K562 (cell line): ENCODE measurements around the gene CDK1. TPM values are rescaled to one million over a fixed set of nuclear protein-coding genes. Genes with fewer than 3 reads are reported as not detected.

Experiments
- BRD4 ChIP-seq: fragments of 200-600 bp; sonication (generic); IDR thresholded peaks from 2 replicates; pipeline ENCODE4 v1.6.1; 2017; ENCODE audit warnings: inconsistent platforms
- BRF1 ChIP-seq: IDR thresholded peaks from 3 replicates; pipeline ENCODE4 v1.6.1; 2011; ENCODE audit warnings: borderline replicate concordance, mild to moderate bottlenecking; ENCODE audit not compliant: insufficient read length; ENCODE audit errors: extremely low read depth
- E2F5 ChIP-seq: sonication (generic); formaldehyde crosslinking; IDR thresholded peaks from 2 replicates; pipeline ENCODE4 v1.8.0; 2022; ENCODE audit warnings: mild to moderate bottlenecking, missing genetic modification reagents
- FOXK2 ChIP-seq, 2 experiments: fragments of 450-650 bp; IDR thresholded peaks in 1 of 2; conservative IDR thresholded peaks in 1 of 2; 2 replicates each; pipeline ENCODE4 v1.6.1; 2016; ENCODE audit warnings: low read depth in 2 of 2, mild to moderate bottlenecking in 1 of 2
- HNRNPLL ChIP-seq: fragments of 200-400 bp; formaldehyde crosslinking; IDR thresholded peaks from 2 replicates; pipeline ENCODE4 v1.6.1; 2017; ENCODE audit warnings: low read length, low read depth, mild to moderate bottlenecking; ENCODE audit not compliant: poor library complexity, severe bottlenecking
- MLLT1 ChIP-seq, 2 experiments: fragments of 450-650 bp; IDR thresholded peaks; 2 replicates each; pipeline ENCODE4 v1.6.1; 2016
- ZBTB40 ChIP-seq, 2 experiments: fragments of 450-650 bp in 1 of 2; sonication (generic) in 1 of 2; formaldehyde crosslinking in 1 of 2; IDR thresholded peaks; 2 replicates each; pipeline versions ENCODE4 v1.7.1 to v1.9.0; 2016 to 2022; ENCODE audit warnings: inconsistent platforms in 1 of 2, mild to moderate bottlenecking in 1 of 2, missing genetic modification reagents in 1 of 2
- ZBTB9 ChIP-seq: fragments of 450-650 bp; formaldehyde crosslinking; IDR thresholded peaks from 2 replicates; pipeline ENCODE4 v1.4.0; 2020; ENCODE audit warnings: mild to moderate bottlenecking, moderate library complexity
- ZNF197 ChIP-seq: fragments of 200-800 bp; sonication (Bioruptor generic); IDR thresholded peaks from 2 replicates; pipeline ENCODE4 v1.6.1; 2016; ENCODE audit warnings: low read depth, missing genetic modification characterization, missing compliant biosample characterization
- ZNF277 ChIP-seq: fragments of 250-450 bp; sonication (Bioruptor Pico); IDR thresholded peaks from 2 replicates; pipeline ENCODE4 v1.8.0; 2022; ENCODE audit warnings: inconsistent platforms, mild to moderate bottlenecking, moderate library complexity, borderline replicate concordance
- polyA plus RNA-seq, 8 experiments: library from polyadenylated mRNA; depleted of rRNA in 4 of 8; stranded (reverse) in 5 of 8; unstranded in 3 of 8; fragments of >200 nt; fragmentation: Nextera tagmentation in 2 of 8; fragmentation: Illumina TruSeq in 1 of 8; extraction: Ambion mirVana in 2 of 8; extraction: Trizol in 1 of 8; gene quantifications; 2 replicates each; pipeline versions ENCODE4 v1.2.1 to v1.2.3, GENCODE V29; 2011 to 2014; ENCODE audit warnings: inconsistent platforms in 1 of 8, missing spikeins in 1 of 8
- total RNA-seq, 7 experiments: library from RNA; depleted of rRNA in 6 of 7; stranded (reverse); fragments of >200 nt in 6 of 7; fragmentation: Illumina TruSeq in 2 of 7; extraction: Trizol in 2 of 7; gene quantifications; 2 replicates each; pipeline versions ENCODE4 v1.2.1 to v1.2.3, GENCODE V29; 2011 to 2021; ENCODE audit warnings: low replicate concordance in 1 of 7

The CDK1 gene
- total and polyA plus RNA-seq, 9 of the 15 experiments (the other 6 are each of a cell fraction or from before 2014, with no cell fraction given): 156 to 685 (median 236) TPM

- TF ChIP-seq ZBTB40 (IDR thresholded peaks at IDR 0.05): 0 out of 2 replicates have a peak, but pooled peaks have one; percentile 13
- no peak for TF ChIP-seq ZBTB40 (CRISPR knock-in tag; IDR thresholded peaks at IDR 0.05)
- no peak for TF ChIP-seq ZNF277 (CRISPR knock-in tag)
- no peak for TF ChIP-seq BRF1
- peak; percentile 63 to 85 for TF ChIP-seq MLLT1 (IDR thresholded peaks at IDR 0.05)
- peak; percentile 24; the same call in 1 of the 2 replicates for TF ChIP-seq BRD4
- TF ChIP-seq ZNF197 (CRISPR knock-in tag): no peak
- TF ChIP-seq FOXK2 (conservative IDR thresholded peaks at IDR 0.05 in 1 of 2, IDR thresholded peaks at IDR 0.05 in 1 of 2; ENCODE audit: low read depth in 2 of 2): 0 out of 4 replicates have a peak, but pooled peaks of 1 of the 2 experiments have one; percentile 28
- TF ChIP-seq HNRNPLL: no peak
- 0 out of 2 replicates have a peak, but pooled peaks have one; percentile 30 for TF ChIP-seq ZBTB9 (CRISPR knock-in tag)
- TF ChIP-seq E2F5: peak; percentile 53; the same call in 1 of the 2 replicates
These were observed 906 bp downstream of the CDK1 start (continued) for GRCh38 chr10:60778971-60779796.
